Ovary (tissue), 3 donors: ENCODE results near the gene ADIRF.

Experiments
- CTCF ChIP-seq, 3 donors: fragments of 450-650 bp in 2 of 3; fragments of 200-600 bp in 1 of 3; IDR thresholded peaks; one replicate each; pipeline versions ENCODE4 v1.5.1 to v1.8.0; 2016 to 2022; ENCODE audit warnings: antibody characterized with exemption in 3 of 3, mild to moderate bottlenecking in 1 of 3
- EP300 ChIP-seq: sonication (generic); formaldehyde crosslinking; IDR thresholded peaks from one replicate; pipeline ENCODE4 v1.6.1; 2017; ENCODE audit warnings: antibody characterized with exemption
- POLR2A ChIP-seq: fragments of 450-650 bp; IDR thresholded peaks from one replicate; pipeline ENCODE4 v1.6.1; 2017; ENCODE audit warnings: antibody characterized with exemption, mild to moderate bottlenecking, moderate library complexity
- donor health status: DM: no; HTN: no; CAD: no.

DNA sequence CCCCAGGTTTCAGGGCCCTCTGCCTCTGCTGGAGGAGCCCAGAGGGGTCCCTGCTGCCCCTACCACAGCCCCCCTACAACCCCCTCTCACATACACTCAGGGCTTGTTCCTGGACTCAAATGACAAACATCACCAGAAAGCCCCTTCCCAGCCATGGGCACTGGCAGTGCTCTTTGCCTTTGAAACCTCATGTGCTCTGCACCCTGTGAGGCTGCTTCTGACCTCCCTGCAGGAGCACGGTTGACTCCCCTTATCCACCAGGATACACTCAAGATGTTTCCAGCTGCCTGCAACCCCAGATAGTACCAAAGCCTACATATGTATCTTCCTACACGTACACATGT, 3.5 kb upstream of the ADIRF start:
- no peak for TF ChIP-seq CTCF (IDR thresholded peaks at IDR 0.05)
- no peak for TF ChIP-seq POLR2A
- no peak for TF ChIP-seq EP300
